GM18508 (cell line): Measurements from ENCODE around the gene TRIM15.
"Not testable (repeated sequence)": the region's sequence is repeated elsewhere in the genome, so short reads cannot be mapped to it uniquely, and the experiment has no call there.

ENCODE experiments used
- ATAC-seq: cut with Tn5 transposase; IDR thresholded peaks from one replicate; pipeline ENCODE4 v1.9.1; 2021; ENCODE audit warnings: moderate number of reproducible peaks; ENCODE audit not compliant: insufficient read depth, unreplicated experiment

TRIM15 gene

GRCh38 chr6:30163090-30163917, at the start of gene TRIM15:
Gene TRIM15 (plus strand): TSS chr6:30163546. CDS start chr6:30163685, 139 bp downstream.
- no peak for ATAC-seq

- ATAC-seq, result no peak
These were observed 49.5 kb upstream of the TRIM15 start for GRCh38 chr6:30113841-30114240.

GRCh38 chr6:30116724-30117123, 46.6 kb upstream of the TRIM15 start:
- ATAC-seq, result no peak

GRCh38 chr6:30118691-30119090, 44.7 kb upstream of the TRIM15 start:
- not testable (repeated sequence) for ATAC-seq

GRCh38 chr6:30121446-30122366, 41.6 kb upstream of the TRIM15 start:
- no peak for ATAC-seq

- ATAC-seq, result no peak
These were observed 40.8 kb upstream of the TRIM15 start for GRCh38 chr6:30122515-30122914.

- no peak for ATAC-seq
These were observed 35.9 kb upstream of the TRIM15 start for GRCh38 chr6:30127238-30128093.

- ATAC-seq, result no peak
These were observed 33.8 kb upstream of the TRIM15 start for GRCh38 chr6:30129265-30130178.

GRCh38 chr6:30130179-30130679, 33.1 kb upstream of the TRIM15 start:
- no peak for ATAC-seq

- no peak for ATAC-seq
These were observed 32.2 kb upstream of the TRIM15 start for GRCh38 chr6:30130887-30131862.

GRCh38 chr6:30131947-30132497, 31.3 kb upstream of the TRIM15 start:
- no peak for ATAC-seq

GRCh38 chr6:30135147-30135546, 28.2 kb upstream of the TRIM15 start:
- no peak for ATAC-seq

- ATAC-seq, result no peak
These were observed 27.6 kb upstream of the TRIM15 start, which contains the start of gene TRIM40 for GRCh38 chr6:30135757-30136156. Gene TRIM40 (plus strand): TSS chr6:30136140. CDS start chr6:30137037, 897 bp downstream.

- no peak for ATAC-seq
These were observed 26.6 kb upstream of the TRIM15 start for GRCh38 chr6:30136570-30137286.

- not testable (repeated sequence) for ATAC-seq
These were observed 23.1 kb upstream of the TRIM15 start for GRCh38 chr6:30140240-30140639.

GRCh38 chr6:30142665-30143064, 20.7 kb upstream of the TRIM15 start:
- no peak for ATAC-seq

- no peak for ATAC-seq
These were observed 19.6 kb upstream of the TRIM15 start for GRCh38 chr6:30143780-30144179.
